H1 (cell line): ENCODE data around the gene PPM1D.

ENCODE experiments used
- ATF3 ChIP-seq: IDR thresholded peaks from 2 replicates; pipeline ENCODE4 v1.6.1; 2011; ENCODE audit warnings: low read depth, mild to moderate bottlenecking, low read length; ENCODE audit not compliant: insufficient read depth
- CHD2 ChIP-seq: IDR thresholded peaks from 2 replicates; pipeline ENCODE4 v1.6.1; 2012; ENCODE audit warnings: low read length, improper control_type of control experiment
- CTCF ChIP-seq, 3 experiments: IDR thresholded peaks; 1 replicate in 2 of 3; 2 replicates in 1 of 3; pipeline versions ENCODE4 v1.5.1 to v1.6.1; 2011; ENCODE audit warnings: low read length in 3 of 3, mild to moderate bottlenecking in 3 of 3, inconsistent platforms in 2 of 3, low read depth in 1 of 3, moderate library complexity in 1 of 3; ENCODE audit not compliant: insufficient read depth in 1 of 3; ENCODE audit errors: control extremely low read depth in 1 of 3
- EZH2 ChIP-seq: fragments of 200-600 bp; sonication (generic); IDR thresholded peaks from 2 replicates; pipeline ENCODE4 v1.7.1; 2012; ENCODE audit warnings: low read depth, mild to moderate bottlenecking, moderate library complexity, low read length, inconsistent platforms; ENCODE audit not compliant: severe bottlenecking
- JUN ChIP-seq: IDR thresholded peaks from 2 replicates; pipeline ENCODE4 v1.6.1; 2011; ENCODE audit warnings: low read depth, mild to moderate bottlenecking, improper control_type of control experiment, low read length
- KDM1A ChIP-seq: fragments of 200-600, 300-600 bp; sonication (generic); IDR thresholded peaks from 2 replicates; pipeline ENCODE4 v1.7.1; 2016; ENCODE audit warnings: mild to moderate bottlenecking, low read length, borderline replicate concordance
- POLR2A ChIP-seq, 2 experiments: IDR thresholded peaks; 1 replicate in 1 of 2; 2 replicates in 1 of 2; pipeline ENCODE4 v1.6.1; 2011; ENCODE audit warnings: low read depth in 2 of 2, low read length in 2 of 2, mild to moderate bottlenecking in 2 of 2; ENCODE audit errors: control extremely low read depth in 1 of 2
- POLR2AphosphoS5 ChIP-seq: IDR thresholded peaks from 2 replicates; pipeline ENCODE4 v1.6.1; 2011; ENCODE audit warnings: low read depth, low read length
- RXRA ChIP-seq: IDR thresholded peaks from 2 replicates; pipeline ENCODE4 v1.6.1; 2011; ENCODE audit warnings: low read depth, mild to moderate bottlenecking, low read length, moderate library complexity; ENCODE audit not compliant: insufficient read depth
- TBP ChIP-seq: IDR thresholded peaks from 2 replicates; pipeline ENCODE4 v1.6.1; 2011; ENCODE audit warnings: low read depth, low read length, improper control_type of control experiment
- ZNF274 ChIP-seq: IDR thresholded peaks from 2 replicates; pipeline ENCODE4 v1.7.0; 2012; ENCODE audit warnings: low read length, borderline replicate concordance; ENCODE audit errors: extremely low read depth

- no peak for TF ChIP-seq CHD2
- TF ChIP-seq CTCF (IDR thresholded peaks at IDR 0.05; ENCODE audit: control extremely low read depth in 1 of 3, insufficient read depth in 1 of 3, low read depth in 1 of 3, low read length in 3 of 3), result no peak
- no peak for TF ChIP-seq KDM1A
- no peak for TF ChIP-seq RXRA
- no peak for TF ChIP-seq ZNF274
- no peak for TF ChIP-seq EZH2
- no peak for TF ChIP-seq TBP
- TF ChIP-seq POLR2AphosphoS5, result no peak
- TF ChIP-seq POLR2A (IDR thresholded peaks at IDR 0.05; ENCODE audit: control extremely low read depth in 1 of 2, low read depth in 2 of 2, low read length in 2 of 2), result no peak
- TF ChIP-seq ATF3, result no peak
- no peak for TF ChIP-seq JUN
These were observed 52.7 kb downstream of the PPM1D start for GRCh38 chr17:60652454-60653247.
